Omental fat pad (tissue), 4 donors: ENCODE data around the gene NR2E1. TPM values are rescaled to one million over a fixed set of nuclear protein-coding genes. Genes with fewer than 3 reads are reported as not detected.

Experiments used
- ATAC-seq: fragments of 150-250 bp; one replicate; pipeline ENCODE4 v1.9.1; 2016; ENCODE audit warnings: mild to moderate bottlenecking, moderate library complexity; ENCODE audit not compliant: low FRiP score
- DNase-seq: peaks from one replicate; pipeline ENCODE4 v3.0.0-alpha.2; 2019; ENCODE audit warnings: low spot score
- CTCF ChIP-seq, 3 donors: fragments of 450-650 bp; IDR thresholded peaks; one replicate each; pipeline ENCODE4 v1.5.1; 2016 to 2017; ENCODE audit warnings: antibody characterized with exemption in 3 of 3, mild to moderate bottlenecking in 3 of 3, moderate library complexity in 2 of 3
- total RNA-seq, 4 donors: library from RNA; depleted of rRNA; stranded (reverse); fragments of >200 nt; gene quantifications; one replicate each; pipeline ENCODE4 v1.1.0, GENCODE V29; 2016

NR2E1 gene
- total RNA-seq, 4 donors from 2014 or later, result not detected

- ATAC-seq, result no peak
These were observed 2.6 kb upstream of the NR2E1 start for GRCh38 chr6:108163267-108163643.

GRCh38 chr6:108163644-108164542 is 1.9 kb upstream of the NR2E1 start:
- ATAC-seq (no peak), DNase-seq (no peak)
- TF ChIP-seq CTCF (IDR thresholded peaks at IDR 0.05), result no peak

More at GRCh38 chr6:108163267-108163643, 2.6 kb upstream of the NR2E1 start:
- TF ChIP-seq CTCF (IDR thresholded peaks at IDR 0.05), result no peak
- DNase-seq, result no peak

- ATAC-seq (no peak), DNase-seq (no peak)
- TF ChIP-seq CTCF (IDR thresholded peaks at IDR 0.05), result no peak
These were observed 1.3 kb upstream of the NR2E1 start for GRCh38 chr6:108164543-108164814.

GRCh38 chr6:108164815-108165706 is 761 bp upstream of the NR2E1 start:
- ATAC-seq (no peak), DNase-seq (no peak)
- TF ChIP-seq CTCF (IDR thresholded peaks at IDR 0.05), result no peak

- no peak for TF ChIP-seq CTCF (IDR thresholded peaks at IDR 0.05)
- no peak for DNase-seq
- ATAC-seq, result no peak
These were observed 1.0 kb downstream of the NR2E1 start for GRCh38 chr6:108166664-108167448.

- no peak for DNase-seq
- no peak for TF ChIP-seq CTCF (IDR thresholded peaks at IDR 0.05)
- no peak for ATAC-seq
These were observed 1.7 kb downstream of the NR2E1 start for GRCh38 chr6:108167449-108168089.
